Vagina (tissue), 2 donors: ENCODE measurements around the gene DOK7. TPM values are rescaled to one million over a fixed set of nuclear protein-coding genes. Genes with fewer than 3 reads are reported as not detected.

Experiments
- DNase-seq, 2 donors: peaks; one replicate each; pipeline ENCODE4 v3.0.0-alpha.2; 2017; ENCODE audit errors: extremely low spot score in 2 of 2
- H3K27ac ChIP-seq: fragments of 200-600 bp; sonication (generic); one replicate; pipeline ENCODE4 v1.5.1; 2019
- H3K27me3 ChIP-seq: fragments of 200-600 bp; sonication (generic); one replicate; pipeline ENCODE4 v1.5.1; 2019
- H3K36me3 ChIP-seq, 2 donors: fragments of 200-600 bp; sonication (generic); one replicate each; pipeline ENCODE4 v1.5.1; 2017 to 2019
- H3K4me1 ChIP-seq: fragments of 200-600 bp; sonication (generic); one replicate; pipeline ENCODE4 v1.5.1; 2019
- H3K4me3 ChIP-seq, 2 donors: fragments of 200-600 bp; sonication (generic); 1 replicate in 1 of 2; 2 replicates in 1 of 2; pipeline ENCODE4 v1.5.1; 2016 to 2019
- H3K9me3 ChIP-seq: fragments of 200-600 bp; sonication (generic); one replicate; pipeline ENCODE4 v1.5.1; 2019
- POLR2A ChIP-seq, 2 donors: fragments of 450-650 bp; IDR thresholded peaks; one replicate each; pipeline ENCODE4 v1.6.1; 2017; ENCODE audit warnings: antibody characterized with exemption in 2 of 2, mild to moderate bottlenecking in 2 of 2, moderate library complexity in 2 of 2
- POLR2AphosphoS5 ChIP-seq, 2 donors: sonication (generic); formaldehyde crosslinking; IDR thresholded peaks; one replicate each; pipeline ENCODE4 v1.9.0; 2017; ENCODE audit warnings: antibody characterized with exemption in 2 of 2, mild to moderate bottlenecking in 2 of 2, low read depth in 1 of 2; ENCODE audit not compliant: insufficient read depth in 1 of 2
- intact Hi-C: fragments of 100-400 bp; cut with DNase I; formaldehyde crosslinking; loops from one replicate; pipeline ENCODE4 v1.15.1; 2023
- total RNA-seq: library from RNA; depleted of rRNA; stranded (reverse); fragments of >200 nt; gene quantifications from one replicate; pipeline ENCODE4 v1.2.3, GENCODE V29; 2016
- TF ChIP-seq, protein P1 (sequence below), 3 experiments: fragments of 450-650 bp in 2 of 3; fragments of 200-600 bp in 1 of 3; sonication (generic) in 1 of 3; IDR thresholded peaks; one replicate each; pipeline ENCODE4 v1.5.1; 2017 to 2019; ENCODE audit warnings: antibody characterized with exemption in 3 of 3, mild to moderate bottlenecking in 2 of 3, moderate library complexity in 2 of 3

Gene DOK7
- total RNA-seq, 1 donor from 2014 or later = 4.7 TPM

GRCh38 chr4:3466691-3467600 is 3.8 kb downstream of the DOK7 start:
- no peaks in the 10 kb centered on the region for H3K9me3 ChIP-seq
- H3K27ac ChIP-seq = peak overlapping the region; percentile 35
- intact Hi-C loops = no loop called here
- no peaks in the 10 kb centered on the region for H3K36me3 ChIP-seq
- H3K4me3 ChIP-seq = no peak overlapping the region
- H3K4me1 ChIP-seq = peaks cover 35% of the 10 kb centered on the region
- no peak for DNase-seq
- H3K27me3 ChIP-seq = no peaks in the 10 kb centered on the region
- no peak for TF ChIP-seq POLR2AphosphoS5 (IDR thresholded peaks at IDR 0.05; ENCODE audit: insufficient read depth in 1 of 2, low read depth in 1 of 2)
- TF ChIP-seq, protein P1, sequence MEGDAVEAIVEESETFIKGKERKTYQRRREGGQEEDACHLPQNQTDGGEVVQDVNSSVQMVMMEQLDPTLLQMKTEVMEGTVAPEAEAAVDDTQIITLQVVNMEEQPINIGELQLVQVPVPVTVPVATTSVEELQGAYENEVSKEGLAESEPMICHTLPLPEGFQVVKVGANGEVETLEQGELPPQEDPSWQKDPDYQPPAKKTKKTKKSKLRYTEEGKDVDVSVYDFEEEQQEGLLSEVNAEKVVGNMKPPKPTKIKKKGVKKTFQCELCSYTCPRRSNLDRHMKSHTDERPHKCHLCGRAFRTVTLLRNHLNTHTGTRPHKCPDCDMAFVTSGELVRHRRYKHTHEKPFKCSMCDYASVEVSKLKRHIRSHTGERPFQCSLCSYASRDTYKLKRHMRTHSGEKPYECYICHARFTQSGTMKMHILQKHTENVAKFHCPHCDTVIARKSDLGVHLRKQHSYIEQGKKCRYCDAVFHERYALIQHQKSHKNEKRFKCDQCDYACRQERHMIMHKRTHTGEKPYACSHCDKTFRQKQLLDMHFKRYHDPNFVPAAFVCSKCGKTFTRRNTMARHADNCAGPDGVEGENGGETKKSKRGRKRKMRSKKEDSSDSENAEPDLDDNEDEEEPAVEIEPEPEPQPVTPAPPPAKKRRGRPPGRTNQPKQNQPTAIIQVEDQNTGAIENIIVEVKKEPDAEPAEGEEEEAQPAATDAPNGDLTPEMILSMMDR (IDR thresholded peaks at IDR 0.05) = no peak

DNA sequence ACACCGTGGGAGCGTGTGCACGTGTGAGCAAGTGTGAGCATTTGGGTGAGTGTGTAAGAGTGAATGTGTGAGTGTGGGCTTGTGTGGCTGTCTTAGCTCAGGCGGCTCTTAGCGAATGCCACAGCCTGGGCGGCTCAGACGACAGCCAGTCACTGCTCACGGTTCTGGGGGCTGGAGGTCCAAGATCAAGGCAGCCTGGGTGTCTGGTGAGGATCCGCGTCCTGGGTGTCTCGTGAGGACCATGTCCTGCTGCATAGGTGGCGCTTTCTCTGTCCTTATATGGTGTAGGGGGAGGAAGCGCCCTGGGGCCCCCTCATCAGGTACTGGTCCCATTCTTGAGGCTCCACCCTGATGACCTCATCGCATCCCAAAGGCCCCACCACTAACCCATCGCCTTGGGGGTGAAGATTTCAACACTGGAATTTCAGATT is 4.5 kb downstream of the DOK7 start:
- DNase-seq = no peak
- H3K27ac ChIP-seq = peak overlapping the region; percentile 10
- H3K36me3 ChIP-seq = no peaks in the 10 kb centered on the region
- no peak for TF ChIP-seq POLR2A (IDR thresholded peaks at IDR 0.05)
- TF ChIP-seq POLR2AphosphoS5 (IDR thresholded peaks at IDR 0.05; ENCODE audit: insufficient read depth in 1 of 2, low read depth in 1 of 2) = no peak
- TF ChIP-seq, protein P1 (IDR thresholded peaks at IDR 0.05) = no peak
- H3K27me3 ChIP-seq = no peaks in the 10 kb centered on the region
- intact Hi-C loops = no loop called here
- H3K4me1 ChIP-seq = peaks cover 32% of the 10 kb centered on the region
- H3K4me3 ChIP-seq = no peak overlapping the region
- H3K9me3 ChIP-seq = no peaks in the 10 kb centered on the region

DNA sequence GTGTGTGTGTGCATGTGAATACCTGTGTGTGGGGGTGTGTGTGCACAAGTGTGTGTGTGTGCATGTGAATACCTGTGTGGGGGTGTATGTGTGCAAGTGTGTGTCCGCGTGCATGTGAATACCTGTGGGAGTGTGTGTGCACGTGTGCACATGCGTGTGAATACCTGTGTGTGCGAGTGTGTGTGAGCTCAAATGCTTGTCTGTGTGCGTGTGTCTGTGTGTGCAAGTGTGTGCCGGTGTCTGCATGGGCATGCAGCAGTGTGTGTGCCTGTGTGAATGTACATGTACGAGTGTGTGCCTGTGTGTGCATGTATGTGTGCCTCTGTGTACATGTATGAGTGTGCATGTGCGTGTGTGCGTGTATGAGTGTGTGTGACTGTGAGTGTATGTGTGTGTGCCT is 5.0 kb downstream of the DOK7 start:
- Histone ChIP-seq H3K4me3 (no peak overlapping the region), H3K9me3 (no peaks in the 10 kb centered on the region), H3K4me1 (peaks cover 26% of the 10 kb centered on the region), H3K27me3 (no peaks in the 10 kb centered on the region), H3K36me3 (no peaks in the 10 kb centered on the region), H3K27ac (no peak overlapping the region)
- intact Hi-C loops = no loop called here
- TF ChIP-seq POLR2AphosphoS5 (IDR thresholded peaks at IDR 0.05; ENCODE audit: insufficient read depth in 1 of 2, low read depth in 1 of 2) = no peak
- TF ChIP-seq POLR2A (IDR thresholded peaks at IDR 0.05) = no peak
- TF ChIP-seq, protein P1 (IDR thresholded peaks at IDR 0.05) = no peak
- DNase-seq = no peak

GRCh38 chr4:3468804-3469203 is 5.7 kb downstream of the DOK7 start:
- TF ChIP-seq, protein P1 (IDR thresholded peaks at IDR 0.05) = no peak
- TF ChIP-seq POLR2AphosphoS5 (IDR thresholded peaks at IDR 0.05; ENCODE audit: insufficient read depth in 1 of 2, low read depth in 1 of 2) (no peak), POLR2A (IDR thresholded peaks at IDR 0.05) (no peak)
- Histone ChIP-seq H3K27ac (no peak overlapping the region), H3K4me1 (peaks cover 20% of the 10 kb centered on the region), H3K4me3 (no peak overlapping the region), H3K27me3 (no peaks in the 10 kb centered on the region), H3K36me3 (no peaks in the 10 kb centered on the region), H3K9me3 (no peaks in the 10 kb centered on the region)
- DNase-seq = no peak
- intact Hi-C loops = no loop called here
